Neural cell (in vitro differentiated cells): ENCODE data around the gene CDH4.

Source experiments
- CTCF ChIP-seq: fragments of 450-650 bp; IDR thresholded peaks from 2 replicates; pipeline ENCODE4 v1.5.1; 2014; ENCODE audit warnings: antibody characterized with exemption, mild to moderate bottlenecking, moderate library complexity; ENCODE audit not compliant: poor library complexity, severe bottlenecking
- EP300 ChIP-seq: fragments of 450-650 bp; conservative IDR thresholded peaks from 2 replicates; pipeline ENCODE4 v1.6.1; 2014; ENCODE audit warnings: antibody characterized with exemption, mild to moderate bottlenecking, moderate library complexity; ENCODE audit not compliant: poor library complexity, severe bottlenecking
- EZH2 ChIP-seq: fragments of 200-600, 300-800 bp; shearing (Covaris generic), sonication (generic); IDR thresholded peaks from 2 replicates; pipeline ENCODE4 v1.6.1; 2014; ENCODE audit warnings: antibody characterized with exemption, low read length, borderline replicate concordance, mild to moderate bottlenecking; ENCODE audit not compliant: insufficient read depth, poor library complexity, severe bottlenecking
- MXI1 ChIP-seq: fragments of 450-650 bp; conservative IDR thresholded peaks from 2 replicates; pipeline ENCODE4 v1.6.1; 2014; ENCODE audit warnings: antibody characterized with exemption, mild to moderate bottlenecking; ENCODE audit not compliant: poor library complexity, severe bottlenecking
- POLR2AphosphoS5 ChIP-seq: IDR thresholded peaks from 2 replicates; pipeline ENCODE4 v1.6.1; 2012
- RAD21 ChIP-seq: fragments of 450-650 bp; conservative IDR thresholded peaks from 2 replicates; pipeline ENCODE4 v1.6.1; 2014; ENCODE audit warnings: antibody characterized with exemption, mild to moderate bottlenecking, moderate library complexity
- REST ChIP-seq: IDR thresholded peaks from 2 replicates; pipeline ENCODE4 v1.6.1; 2012; ENCODE audit warnings: borderline replicate concordance
- SMC3 ChIP-seq: fragments of 450-650 bp; conservative IDR thresholded peaks from 2 replicates; pipeline ENCODE4 v1.6.1; 2014; ENCODE audit warnings: antibody characterized with exemption, mild to moderate bottlenecking, moderate library complexity; ENCODE audit not compliant: poor library complexity
- TAF1 ChIP-seq: IDR thresholded peaks from 2 replicates; pipeline ENCODE4 v1.6.1; 2012; ENCODE audit warnings: low read depth

DNA sequence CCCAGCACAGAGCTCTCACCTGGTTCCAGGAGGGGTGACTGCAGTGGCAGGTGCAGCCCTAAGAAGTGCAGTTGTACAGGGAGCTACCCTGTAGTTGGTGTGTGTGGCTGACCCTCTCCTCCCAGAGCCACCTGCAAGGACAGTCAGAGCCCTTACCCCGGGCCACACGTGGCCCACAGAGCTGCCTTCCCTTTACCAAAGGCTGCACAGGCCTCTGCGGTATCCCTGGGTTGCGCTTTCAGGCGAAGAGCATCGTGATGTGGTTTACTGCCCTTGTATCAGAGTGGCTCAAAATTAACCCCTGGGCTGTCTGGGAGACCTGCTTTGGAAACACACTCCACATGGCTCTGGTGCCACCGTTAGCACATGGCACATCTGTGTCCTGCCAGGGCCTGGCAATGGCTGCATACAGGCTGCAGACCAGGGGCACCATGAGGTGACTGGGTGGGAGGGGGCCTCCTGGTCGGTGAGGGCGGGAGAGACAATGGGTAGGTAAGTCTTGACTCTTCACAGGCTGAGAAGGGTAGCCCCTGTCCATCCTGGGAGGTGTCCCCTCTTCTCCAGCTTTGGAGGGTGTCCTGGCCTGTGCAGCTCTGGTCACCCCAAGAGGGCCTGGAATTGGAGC lies 81.5 kb downstream of the CDH4 start:
- TF ChIP-seq POLR2AphosphoS5 = no peak
- no peak for TF ChIP-seq CTCF
- no peak for TF ChIP-seq EZH2
- TF ChIP-seq SMC3 = no peak
- no peak for TF ChIP-seq EP300
- no peak for TF ChIP-seq REST
- no peak for TF ChIP-seq RAD21
- TF ChIP-seq TAF1 = no peak
- no peak for TF ChIP-seq MXI1
